IPS-18c (cell line): ENCODE data around the gene CTDSPL.
"Not testable (repeated sequence)": the region's sequence is repeated elsewhere in the genome, so short reads cannot be mapped to it uniquely, and the experiment has no call there.

Experiments used
- H3K4me3 ChIP-seq: 2 replicates; pipeline ENCODE4 v1.7.0; 2013; ENCODE audit warnings: low read depth, mild to moderate bottlenecking, low read length, moderate library complexity; ENCODE audit not compliant: insufficient read depth
- H3K9me3 ChIP-seq: one replicate; pipeline ENCODE4 v1.6.1; 2013; ENCODE audit warnings: mild to moderate bottlenecking, low read length, moderate library complexity; ENCODE audit not compliant: control insufficient read depth, insufficient read depth

CTDSPL gene

GRCh38 chr3:38020342-38020726 is 158.7 kb downstream of the CTDSPL start:
- H3K9me3 ChIP-seq, result no peaks in the 10 kb centered on the region
- H3K4me3 ChIP-seq, result no peak overlapping the region

- H3K4me3 ChIP-seq, result no peak overlapping the region
- no peaks in the 10 kb centered on the region for H3K9me3 ChIP-seq
These were observed 159.5 kb downstream of the CTDSPL start for GRCh38 chr3:38021196-38021595.

- Histone ChIP-seq H3K9me3 (no peaks in the 10 kb centered on the region), H3K4me3 (no peak overlapping the region)
These were observed 160.6 kb downstream of the CTDSPL start for GRCh38 chr3:38022301-38022700.

- no peaks in the 10 kb centered on the region for H3K9me3 ChIP-seq
- no peak overlapping the region for H3K4me3 ChIP-seq
These were observed 161.4 kb downstream of the CTDSPL start for GRCh38 chr3:38022896-38023709.

- Histone ChIP-seq H3K9me3 (no peaks in the 10 kb centered on the region), H3K4me3 (no peak overlapping the region)
These were observed 165.2 kb downstream of the CTDSPL start for GRCh38 chr3:38026856-38027255.

GRCh38 chr3:38027466-38028465 is 166.1 kb downstream of the CTDSPL start:
- peak overlapping the region; percentile 72; the same call in 1 of the 2 replicates for H3K4me3 ChIP-seq
- no peaks in the 10 kb centered on the region for H3K9me3 ChIP-seq

GRCh38 chr3:38028621-38029361 is 167.1 kb downstream of the CTDSPL start:
- H3K9me3 ChIP-seq, result no peaks in the 10 kb centered on the region
- peak overlapping the region; percentile 72 for H3K4me3 ChIP-seq

- Histone ChIP-seq H3K9me3 (no peaks in the 10 kb centered on the region), H3K4me3 (peak within 1 kb of the TSS; percentile 72)
These were observed 167.9 kb downstream of the CTDSPL start, which contains the start of gene PLCD1 for GRCh38 chr3:38029400-38030125. TSS of gene PLCD1 (minus strand) at chr3:38029642. CDS start at chr3:38029539, 103 bp downstream.

GRCh38 chr3:38030126-38031021 is 168.7 kb downstream of the CTDSPL start:
- H3K4me3 ChIP-seq, result peak overlapping the region; percentile 68

GRCh38 chr3:38031022-38031994 is 169.6 kb downstream of the CTDSPL start:
- Histone ChIP-seq H3K9me3 (no peaks in the 10 kb centered on the region), H3K4me3 (no peak overlapping the region)

More at GRCh38 chr3:38030126-38031021, 168.7 kb downstream of the CTDSPL start:
- no peaks in the 10 kb centered on the region for H3K9me3 ChIP-seq

GRCh38 chr3:38032328-38032865 is 170.7 kb downstream of the CTDSPL start:
- Histone ChIP-seq H3K9me3 (no peaks in the 10 kb centered on the region), H3K4me3 (no peak overlapping the region)

- not testable (repeated sequence) for H3K4me3 ChIP-seq, H3K9me3 ChIP-seq
These were observed 171.9 kb downstream of the CTDSPL start for GRCh38 chr3:38033586-38033985.
